Bone marrow (tissue), 2 donors: ENCODE results near the gene NUSAP1.
A peak's percentile ranks its signal among the peaks of the same experiment; 100 is the strongest.
"Not testable (repeated sequence)": the region's sequence is repeated elsewhere in the genome, so short reads cannot be mapped to it uniquely, and the experiment has no call there.

Source experiments
- DNase-seq, 2 donors: peaks; one replicate each; lab custom pipeline; 2025; lab: John Stamatoyannopoulos, UW

NUSAP1 gene

DNA sequence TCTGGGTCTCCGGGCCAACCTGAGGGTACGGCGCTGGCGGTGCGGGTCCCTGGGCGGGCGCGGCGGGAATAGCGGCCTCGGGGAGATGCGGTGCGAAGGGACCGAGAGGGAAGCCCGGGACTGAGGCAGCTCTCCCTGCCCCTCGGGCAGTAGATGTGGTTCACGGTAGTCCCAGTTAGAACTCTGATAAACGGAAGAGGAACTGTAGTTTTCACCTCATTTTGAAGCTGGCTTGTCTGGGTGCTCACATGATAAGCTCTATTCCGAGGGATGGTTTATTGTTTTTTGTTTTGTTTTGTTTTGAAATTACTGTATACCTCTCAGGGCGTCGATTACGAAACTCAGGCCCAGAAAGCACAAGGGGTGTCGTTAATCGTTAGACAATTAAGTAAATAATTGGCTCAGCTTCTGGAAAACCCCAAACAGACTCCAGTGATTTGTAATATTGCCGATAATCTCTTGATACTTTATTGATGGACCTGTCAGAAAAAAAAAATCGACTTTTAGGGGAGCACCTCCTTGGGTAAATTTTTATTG, 413 bp downstream of the NUSAP1 start:
- DNase-seq = peak in 1 of 2 donors; percentile 50

- no peak for DNase-seq
These were observed 1.8 kb downstream of the NUSAP1 start for GRCh38 chr15:41334293-41335120.

- no peak for DNase-seq
These were observed 3.9 kb downstream of the NUSAP1 start for GRCh38 chr15:41336549-41336948.

- no peak for DNase-seq
These were observed 4.4 kb downstream of the NUSAP1 start for GRCh38 chr15:41337047-41337446.

DNA sequence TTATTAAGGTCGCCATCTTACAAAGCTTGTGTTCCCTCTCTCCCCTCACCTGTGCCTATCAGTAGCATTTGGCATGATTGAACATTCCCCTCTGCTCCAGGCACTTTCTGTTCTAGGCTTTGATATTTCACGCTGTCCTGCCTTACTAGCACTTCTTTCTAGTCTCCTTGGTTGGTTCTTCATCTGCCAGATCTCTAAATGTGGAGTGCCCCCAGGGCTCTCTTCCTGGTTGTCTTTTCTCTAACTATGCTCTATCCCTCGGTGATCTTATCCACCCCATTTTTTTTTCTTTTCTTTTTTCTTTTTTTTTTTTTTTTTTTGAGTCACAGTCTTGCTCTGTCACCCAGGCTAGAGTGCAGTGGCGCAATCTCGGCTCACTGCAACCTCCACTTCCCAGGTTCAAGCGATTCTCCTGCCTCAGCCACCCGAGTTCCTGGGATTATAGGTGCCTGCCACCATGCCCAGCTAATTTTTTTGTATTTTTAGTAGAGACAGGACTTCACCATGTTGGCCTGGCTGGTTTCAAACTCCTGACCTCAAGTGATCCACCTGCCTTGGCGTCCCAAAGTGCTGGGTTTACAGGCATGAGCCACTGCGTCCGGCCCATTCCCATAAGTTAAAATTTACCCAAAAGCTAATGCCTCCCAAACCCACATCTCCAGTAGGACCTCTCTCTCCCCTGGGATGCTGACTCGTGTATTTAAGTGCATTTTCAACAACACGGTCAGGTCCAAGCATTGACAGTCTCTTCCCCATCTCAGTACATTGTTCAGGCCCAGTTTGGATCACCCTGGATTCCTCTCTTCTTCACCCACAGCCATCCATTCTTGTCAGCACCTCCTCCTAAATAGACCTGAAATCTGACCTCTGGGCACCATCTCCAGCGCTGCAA, 5.2 kb downstream of the NUSAP1 start:
- DNase-seq = no peak

DNA sequence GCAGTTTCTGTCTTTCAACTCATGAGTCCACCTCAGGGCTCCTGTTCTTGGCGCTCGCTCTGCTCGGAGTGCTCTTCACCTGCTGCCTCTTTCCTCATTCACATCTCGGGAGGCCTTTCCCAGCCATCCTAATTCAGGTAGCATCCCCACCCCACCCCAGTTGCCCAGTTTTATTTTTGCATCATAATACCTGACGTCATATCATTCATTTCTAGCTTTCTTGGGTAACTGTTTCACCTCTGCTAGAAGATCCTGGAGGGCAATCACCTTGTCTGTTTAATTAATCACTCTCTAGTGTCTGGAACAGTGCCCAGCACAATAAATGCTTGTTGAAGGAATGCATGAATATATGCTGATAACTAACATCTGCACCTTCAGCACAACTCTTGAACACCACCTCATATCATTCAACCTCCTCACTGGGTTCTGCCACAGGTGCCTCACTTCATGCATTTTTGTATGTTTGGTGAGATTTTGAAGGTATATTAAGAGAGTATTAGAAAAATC, 7.6 kb downstream of the NUSAP1 start:
- DNase-seq = no peak

DNA sequence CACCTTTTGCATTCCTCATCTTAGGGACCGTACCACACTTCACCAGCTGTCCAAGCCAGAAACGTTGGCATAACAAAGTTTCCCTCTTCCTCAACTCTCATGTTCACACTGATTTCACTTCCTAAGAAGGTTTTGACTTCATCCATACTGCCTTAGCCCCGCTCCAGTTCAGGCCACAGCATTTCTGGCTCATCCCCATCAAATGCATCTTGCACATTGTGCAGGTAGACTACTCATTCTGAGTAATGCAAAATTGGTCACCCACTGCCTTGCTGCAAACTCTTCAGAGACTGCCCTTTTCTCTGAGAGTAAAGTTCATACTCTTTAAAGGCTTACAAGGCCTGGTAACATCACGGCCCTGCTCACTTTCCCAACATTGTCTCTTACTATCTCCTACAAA, 8.8 kb downstream of the NUSAP1 start:
- DNase-seq = no peak

- no peak for DNase-seq
These were observed 14.6 kb downstream of the NUSAP1 start for GRCh38 chr15:41347236-41347635.

- no peak for DNase-seq
These were observed 17.5 kb downstream of the NUSAP1 start for GRCh38 chr15:41350057-41350717.

DNA sequence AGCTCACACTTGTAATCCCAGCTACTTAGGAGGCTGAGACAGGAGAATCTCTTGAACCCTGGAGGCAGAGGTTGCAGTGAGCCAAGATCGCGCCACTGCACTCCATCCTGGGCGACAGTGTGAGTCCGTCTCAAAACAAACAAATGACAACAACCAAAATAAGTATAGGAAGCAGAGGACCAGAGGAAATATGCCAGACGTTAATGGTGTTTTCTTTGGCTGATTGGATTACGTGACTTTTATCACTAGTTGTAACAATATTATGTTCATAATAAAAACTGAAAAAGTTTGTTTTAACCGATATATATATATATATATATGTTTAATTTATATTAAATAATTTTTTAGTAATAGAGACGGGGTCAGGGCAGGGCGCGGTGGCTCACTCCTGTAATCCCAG, 21.7 kb downstream of the NUSAP1 start:
- no peak for DNase-seq

- DNase-seq = no peak
These were observed 34.7 kb downstream of the NUSAP1 start for GRCh38 chr15:41367418-41367817.

DNA sequence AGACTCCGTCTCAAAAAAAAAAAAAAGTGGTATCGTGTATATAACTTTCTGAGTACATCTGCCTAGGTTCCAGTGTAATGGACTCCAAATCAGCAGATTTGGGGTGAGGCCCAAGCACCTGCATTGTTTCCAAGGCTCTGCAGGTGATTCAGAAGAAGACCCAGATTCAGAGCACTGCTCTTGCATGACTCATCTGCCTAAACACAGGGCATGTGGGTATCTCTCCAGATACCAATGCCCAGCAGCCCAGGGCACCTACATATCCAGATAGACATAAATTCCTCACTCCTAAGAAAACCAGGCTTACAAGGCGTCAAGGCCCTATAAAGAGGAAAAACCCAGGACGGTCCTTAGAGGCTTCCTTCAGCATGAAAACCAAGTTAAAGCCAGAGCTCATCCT, 45.3 kb downstream of the NUSAP1 start:
- no peak for DNase-seq

DNA sequence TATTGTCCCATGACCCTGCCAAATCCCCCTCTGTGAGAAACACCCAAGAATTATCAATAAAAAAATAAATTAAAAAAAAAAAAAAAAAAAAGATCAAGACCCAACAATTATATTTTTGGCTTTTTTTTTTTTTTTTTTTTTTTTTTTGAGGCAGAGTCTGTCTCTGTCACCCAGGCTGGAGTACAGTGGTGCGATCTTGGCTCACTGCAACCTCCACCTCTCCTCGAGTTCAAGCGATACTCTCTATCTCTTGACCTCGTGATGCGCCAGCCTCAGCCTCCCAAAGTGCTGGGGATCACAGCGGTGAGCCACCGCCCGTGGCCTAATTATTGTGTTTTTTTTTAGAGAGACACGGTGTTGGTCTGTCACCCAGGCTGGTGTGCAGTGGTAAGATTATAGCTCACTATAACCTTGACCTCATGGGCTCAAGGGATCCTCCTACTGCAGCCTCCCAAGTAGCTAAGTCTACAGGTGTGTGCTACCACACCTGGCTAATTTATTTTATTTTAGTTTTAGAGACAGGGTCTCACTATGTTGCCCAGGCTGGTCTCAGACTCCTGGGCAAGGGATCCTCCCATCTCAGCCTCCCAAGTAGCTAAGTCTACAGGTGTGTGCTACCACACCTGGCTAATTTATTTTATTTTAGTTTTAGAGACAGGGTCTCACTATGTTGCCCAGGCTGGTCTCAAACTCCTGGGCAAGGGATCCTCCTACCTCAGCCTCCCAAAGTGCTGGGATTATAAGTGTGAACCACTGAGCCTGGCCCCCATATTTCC, 51.5 kb downstream of the NUSAP1 start:
- not testable (repeated sequence) for DNase-seq

DNA sequence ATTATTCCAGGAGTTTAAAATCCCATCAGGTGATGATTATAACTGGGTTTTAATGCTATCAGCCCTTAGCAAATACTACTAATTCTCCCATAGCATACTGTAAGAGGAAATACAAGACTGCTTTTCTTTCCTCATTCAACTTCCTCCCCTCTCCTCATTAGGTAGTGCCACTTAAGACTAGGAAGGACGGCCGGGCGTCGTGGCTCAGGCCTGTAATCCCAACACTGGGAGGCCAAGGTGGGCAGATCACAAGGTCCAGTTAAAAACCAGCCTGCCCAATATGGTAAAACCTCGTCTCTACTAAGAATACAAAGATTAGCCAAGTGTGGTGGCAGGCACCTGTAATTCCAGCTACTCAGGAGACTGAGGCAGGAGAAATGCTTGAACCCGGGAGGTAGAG, 55.0 kb downstream of the NUSAP1 start:
- no peak for DNase-seq

- DNase-seq = no peak
These were observed 60.0 kb downstream of the NUSAP1 start for GRCh38 chr15:41392659-41393058.

DNA sequence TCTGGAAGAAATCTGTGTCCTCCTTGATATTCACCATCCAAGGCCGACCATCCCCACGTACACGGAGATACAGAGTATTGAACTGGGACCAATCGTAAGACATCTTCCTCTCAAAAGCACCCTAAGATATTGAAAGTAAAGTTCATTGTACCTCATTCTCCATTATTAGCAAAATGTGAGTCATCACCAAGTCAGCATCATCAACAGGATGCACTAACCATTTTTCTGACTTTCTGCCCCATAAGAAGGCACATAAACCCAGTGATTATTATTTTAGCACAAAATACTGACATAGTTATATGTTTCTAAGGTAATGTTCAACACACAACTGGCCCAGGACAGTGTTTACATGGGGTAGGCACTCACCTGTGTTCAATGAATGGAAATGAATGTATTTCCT, 62.2 kb downstream of the NUSAP1 start:
- DNase-seq = no peak

DNA sequence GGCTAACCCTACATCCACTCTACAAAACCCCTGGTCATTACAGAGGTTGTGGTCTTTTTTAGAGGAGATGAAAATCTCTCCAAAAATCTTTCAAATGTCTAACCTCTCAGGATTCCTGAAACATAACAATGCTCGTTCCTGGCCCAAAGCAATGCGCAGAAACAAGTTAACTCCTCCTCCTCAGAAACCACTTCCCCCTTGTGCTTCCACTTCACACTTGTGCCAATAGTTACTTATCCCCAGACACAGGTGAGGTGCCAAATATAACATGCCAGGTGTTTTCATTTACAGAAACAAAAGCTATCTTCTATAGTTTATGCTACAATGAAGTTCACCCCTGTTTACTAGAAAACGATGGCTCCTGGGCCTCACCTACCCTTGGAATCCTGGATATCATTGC, 63.4 kb downstream of the NUSAP1 start:
- no peak for DNase-seq

GRCh38 chr15:41401904-41402267, 69.2 kb downstream of the NUSAP1 start:
- DNase-seq = no peak

DNA sequence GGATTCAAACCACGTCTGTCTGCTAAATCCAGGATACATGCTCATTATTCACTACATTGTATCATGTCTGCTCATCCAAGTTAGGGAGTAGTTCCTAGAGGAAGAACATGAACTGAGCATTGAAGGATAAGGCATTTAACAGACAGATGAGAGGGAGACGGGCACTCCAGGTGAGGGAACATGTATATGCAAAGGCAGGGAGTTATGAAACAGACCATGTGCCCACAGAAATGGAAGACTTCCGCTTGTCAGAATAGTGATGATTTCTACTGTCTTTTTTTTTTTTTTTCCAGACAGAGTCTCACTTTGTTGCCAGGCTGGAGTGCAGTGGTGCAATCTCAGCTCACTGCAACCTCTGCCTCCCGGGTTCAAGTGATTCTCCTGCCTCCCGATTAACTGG, 74.7 kb downstream of the NUSAP1 start:
- no peak for DNase-seq

DNA sequence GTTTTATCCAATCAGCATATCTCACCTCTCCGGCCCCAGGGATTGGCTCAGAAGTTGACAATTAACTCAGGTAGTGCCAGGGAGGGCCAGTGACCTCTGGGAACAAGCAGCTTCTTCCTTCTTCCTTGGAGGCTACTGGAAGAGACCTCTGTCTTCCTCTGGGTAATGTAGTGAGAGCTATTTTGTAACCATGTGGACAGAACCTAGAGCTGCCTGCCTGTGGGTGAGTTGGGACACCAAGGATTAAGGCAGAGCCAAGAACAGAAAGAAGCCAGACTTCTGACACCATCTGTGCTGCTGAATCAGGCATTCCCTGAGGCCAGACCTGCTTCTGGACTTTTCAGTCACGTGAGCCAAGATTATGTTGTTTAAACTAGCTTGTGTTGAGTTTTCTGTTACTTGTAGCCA, 75.6 kb downstream of the NUSAP1 start:
- no peak for DNase-seq

GRCh38 chr15:41411031-41411430, 78.3 kb downstream of the NUSAP1 start:
- DNase-seq = no peak
